Mesendoderm (in vitro differentiated cells): ENCODE results near the gene DNAJC1.

ENCODE experiments used
- DNase-seq: peaks from one replicate; pipeline ENCODE4 v3.0.0; 2013
- H2AK5ac ChIP-seq: 2 replicates; pipeline ENCODE4 v1.6.1; 2013; ENCODE audit warnings: low read length, inconsistent platforms
- H2BK120ac ChIP-seq: 2 replicates; pipeline ENCODE4 v1.6.1; 2013; ENCODE audit warnings: low read depth, mild to moderate bottlenecking, low read length, moderate library complexity, mixed read lengths
- H2BK15ac ChIP-seq: replicated peaks from 2 replicates; pipeline ENCODE4 v1.6.1; 2013; ENCODE audit warnings: low read depth, mild to moderate bottlenecking, moderate library complexity
- H2BK5ac ChIP-seq: 2 replicates; pipeline ENCODE4 v1.6.1; 2013; ENCODE audit warnings: low read length, inconsistent platforms
- H3K18ac ChIP-seq: 2 replicates; pipeline ENCODE4 v1.6.1; 2013; ENCODE audit warnings: mild to moderate bottlenecking, low read length, mixed read lengths
- H3K23ac ChIP-seq: one replicate; pipeline ENCODE4 v1.6.1; 2013; ENCODE audit warnings: low read length
- H3K27ac ChIP-seq: 2 replicates; pipeline ENCODE4 v1.5.1; 2013; ENCODE audit warnings: low read depth, mild to moderate bottlenecking, inconsistent platforms, low read length, moderate library complexity
- H3K27me3 ChIP-seq: 2 replicates; pipeline ENCODE4 v1.6.1; 2013; ENCODE audit warnings: low read length, control low read depth, mild to moderate bottlenecking, inconsistent platforms; ENCODE audit not compliant: insufficient read depth, poor library complexity
- H3K36me3 ChIP-seq: 2 replicates; pipeline ENCODE4 v1.6.1; 2013; ENCODE audit warnings: low read length, inconsistent platforms; ENCODE audit not compliant: control insufficient read depth, insufficient read depth
- H3K4ac ChIP-seq: one replicate; pipeline ENCODE4 v1.6.1; 2013; ENCODE audit warnings: low read depth, mild to moderate bottlenecking, low read length, moderate library complexity
- H3K4me1 ChIP-seq: 2 replicates; pipeline ENCODE4 v1.6.1; 2013; ENCODE audit warnings: low read depth, low read length, inconsistent platforms; ENCODE audit not compliant: control insufficient read depth
- H3K4me2 ChIP-seq: 2 replicates; pipeline ENCODE4 v1.6.1; 2013; ENCODE audit warnings: low read length
- H3K4me3 ChIP-seq: 2 replicates; pipeline ENCODE4 v1.5.1; 2013; ENCODE audit warnings: mild to moderate bottlenecking, low read length
- H3K56ac ChIP-seq: one replicate; pipeline ENCODE4 v1.6.1; 2013; ENCODE audit warnings: low read length
- H3K79me1 ChIP-seq: 2 replicates; pipeline ENCODE4 v1.6.1; 2013; ENCODE audit warnings: low read length, inconsistent platforms
- H3K79me2 ChIP-seq: 2 replicates; pipeline ENCODE4 v1.6.1; 2013; ENCODE audit warnings: mild to moderate bottlenecking, low read length; ENCODE audit not compliant: control insufficient read depth, insufficient read depth
- H3K9ac ChIP-seq: 2 replicates; pipeline ENCODE4 v1.6.1; 2013; ENCODE audit warnings: low read length, inconsistent platforms
- H4K5ac ChIP-seq: one replicate; pipeline ENCODE4 v1.6.1; 2013; ENCODE audit warnings: low read length
- H4K8ac ChIP-seq: one replicate; pipeline ENCODE4 v1.6.1; 2013; ENCODE audit warnings: low read depth, mild to moderate bottlenecking, control low read depth, low read length, moderate library complexity
- WGBS: extraction: QIAGEN DNeasy Blood & Tissue Kit; methylation state at CpG from one replicate; pipeline ENCODE4 v1.1.7; 2013; ENCODE audit warnings: low lambda C conversion rate, missing lambda C conversion rate; ENCODE audit not compliant: insufficient coverage; ENCODE audit errors: extremely low coverage; 5-methylcytosine and 5-hydroxymethylcytosine counted together

The DNAJC1 gene

DNA sequence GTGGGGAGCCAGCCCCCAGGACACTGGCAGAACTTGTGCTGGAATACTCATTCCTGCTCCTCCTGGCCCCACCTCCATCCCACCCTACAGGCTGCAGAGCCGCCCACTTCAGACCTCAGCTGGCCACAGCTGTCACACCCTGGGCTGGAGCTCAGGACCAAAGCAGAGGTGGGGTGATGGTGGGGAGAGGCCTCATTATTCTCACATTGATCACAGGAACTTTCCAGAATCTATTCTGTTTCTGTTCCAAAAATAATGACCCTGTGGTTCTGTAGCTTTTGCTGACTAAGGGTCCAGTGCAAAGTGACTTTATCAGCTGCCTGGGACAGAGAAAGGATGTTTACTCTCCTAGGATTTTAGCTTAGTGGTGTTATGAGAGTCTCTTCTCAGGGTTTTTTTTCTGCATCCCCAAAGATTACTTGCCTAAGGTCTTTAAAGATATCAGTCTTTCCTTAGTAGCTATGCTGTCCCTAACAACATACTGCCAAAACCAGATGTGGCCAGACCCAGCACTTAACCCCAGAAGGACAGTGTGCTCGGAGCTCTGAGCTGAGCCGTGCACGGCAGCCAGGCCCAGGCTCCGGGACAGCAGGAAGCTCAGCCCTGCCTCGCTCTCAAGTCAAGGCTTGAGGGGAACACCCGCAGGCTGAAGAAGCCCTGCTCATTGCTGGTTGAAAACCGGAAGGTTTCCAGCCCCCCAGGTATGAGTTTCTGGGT is 246.2 kb downstream of the DNAJC1 start:
- no peak overlapping the region for H3K23ac ChIP-seq
- no peak overlapping the region for H3K4me3 ChIP-seq
- no peaks in the 10 kb centered on the region for H3K79me1 ChIP-seq
- peaks cover 14% of the 10 kb centered on the region for H3K4me1 ChIP-seq
- no peak overlapping the region for H2AK5ac ChIP-seq
- no peak overlapping the region for H3K4ac ChIP-seq
- no peak overlapping the region for H4K5ac ChIP-seq
- no peak overlapping the region for H3K27ac ChIP-seq
- no peak overlapping the region for H4K8ac ChIP-seq
- no peak overlapping the region for H2BK5ac ChIP-seq
- H2BK120ac ChIP-seq = no peak overlapping the region
- H3K56ac ChIP-seq = peak overlapping the region; percentile 36
- H3K36me3 ChIP-seq = no peaks in the 10 kb centered on the region
- no peak overlapping the region for H3K4me2 ChIP-seq
- no peak overlapping the region for H3K18ac ChIP-seq
- H2BK15ac ChIP-seq = no peak overlapping the region
- H3K9ac ChIP-seq = peak overlapping the region; percentile 20
- H3K27me3 ChIP-seq = no peaks in the 10 kb centered on the region
- no peaks in the 10 kb centered on the region for H3K79me2 ChIP-seq
- WGBS = no CpG with 5 or more reads among the region's 8 CpGs
- DNase-seq = peak; percentile 38

DNA sequence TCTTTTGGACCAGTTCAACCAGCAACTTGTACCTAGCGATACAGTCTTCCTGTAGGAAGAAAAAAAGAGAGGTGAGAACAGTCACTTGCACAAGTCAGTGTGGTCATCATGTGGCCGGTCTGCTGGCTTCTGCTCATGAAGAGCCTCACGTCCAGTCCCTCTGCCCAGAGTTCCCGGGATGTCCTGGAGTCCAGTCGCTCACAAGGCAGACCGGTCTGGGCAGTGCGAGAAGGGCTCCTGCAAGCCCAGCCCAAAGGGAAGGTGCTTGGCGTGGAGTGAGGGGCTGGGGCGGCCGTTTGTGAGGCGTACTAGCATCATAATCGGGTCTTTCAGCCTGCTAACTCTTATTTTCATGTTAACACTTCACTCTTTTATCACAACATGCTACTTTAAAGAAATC is 246.8 kb downstream of the DNAJC1 start:
- H3K79me1 ChIP-seq = no peaks in the 10 kb centered on the region
- H3K27me3 ChIP-seq = no peaks in the 10 kb centered on the region
- H3K56ac ChIP-seq = peak overlapping the region; percentile 53
- no peaks in the 10 kb centered on the region for H3K36me3 ChIP-seq
- no peak overlapping the region for H2BK15ac ChIP-seq
- DNase-seq = no peak
- H2BK5ac ChIP-seq = no peak overlapping the region
- H3K18ac ChIP-seq = no peak overlapping the region
- H3K4me3 ChIP-seq = no peak overlapping the region
- H3K9ac ChIP-seq = peak overlapping the region; percentile 17
- no CpG with 5 or more reads among the region's 12 CpGs for WGBS
- H3K4ac ChIP-seq = no peak overlapping the region
- H2AK5ac ChIP-seq = no peak overlapping the region
- H3K27ac ChIP-seq = no peak overlapping the region
- peaks cover 19% of the 10 kb centered on the region for H3K4me1 ChIP-seq
- H3K79me2 ChIP-seq = no peaks in the 10 kb centered on the region
- H3K4me2 ChIP-seq = no peak overlapping the region
- H3K23ac ChIP-seq = peak overlapping the region; percentile 68
- H4K5ac ChIP-seq = no peak overlapping the region
- H4K8ac ChIP-seq = no peak overlapping the region
- peak overlapping the region; percentile 0 for H2BK120ac ChIP-seq

DNA sequence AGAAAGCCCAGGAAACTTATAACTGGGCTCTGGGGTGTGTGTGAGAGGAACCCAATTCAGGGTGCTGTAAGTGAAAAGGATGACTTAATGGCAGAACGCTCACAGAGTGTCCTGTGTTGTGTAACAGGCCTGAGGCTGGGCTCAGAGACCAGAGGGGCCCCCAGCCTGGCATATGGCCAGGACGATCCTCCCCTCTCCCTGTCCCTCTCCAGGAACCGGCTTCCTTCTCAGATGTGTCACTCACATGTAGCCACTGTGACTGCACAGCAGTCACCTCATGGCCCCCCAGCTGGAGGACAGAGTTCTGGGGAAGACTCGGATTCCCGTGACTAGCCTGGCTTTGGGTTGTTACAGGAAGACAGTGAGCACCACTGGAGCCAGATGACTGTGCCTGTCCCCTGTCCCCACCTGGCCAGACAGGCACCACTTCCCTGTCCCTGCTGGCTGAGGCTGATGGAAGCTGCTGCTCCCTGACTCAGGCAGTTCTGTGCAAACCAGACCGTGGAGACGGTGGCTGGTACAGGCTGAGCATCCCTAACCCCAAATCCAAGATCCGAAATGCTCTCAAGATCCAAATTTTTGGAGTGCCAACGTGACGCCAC is 249.0 kb downstream of the DNAJC1 start:
- Histone ChIP-seq H3K23ac (no peak overlapping the region), H3K36me3 (no peaks in the 10 kb centered on the region), H4K5ac (no peak overlapping the region), H3K4me3 (no peak overlapping the region), H4K8ac (no peak overlapping the region), H2BK120ac (no peak overlapping the region), H3K4ac (no peak overlapping the region), H3K9ac (no peak overlapping the region), H3K56ac (no peak overlapping the region), H3K27ac (no peak overlapping the region), H2BK5ac (no peak overlapping the region), H3K4me1 (peaks cover 27% of the 10 kb centered on the region), H3K27me3 (no peaks in the 10 kb centered on the region), H2BK15ac (no peak overlapping the region), H3K18ac (no peak overlapping the region), H3K79me1 (no peaks in the 10 kb centered on the region), H3K4me2 (no peak overlapping the region), H3K79me2 (no peaks in the 10 kb centered on the region), H2AK5ac (no peak overlapping the region)
- no CpG with 5 or more reads among the region's 10 CpGs for WGBS
- no peak for DNase-seq

DNA sequence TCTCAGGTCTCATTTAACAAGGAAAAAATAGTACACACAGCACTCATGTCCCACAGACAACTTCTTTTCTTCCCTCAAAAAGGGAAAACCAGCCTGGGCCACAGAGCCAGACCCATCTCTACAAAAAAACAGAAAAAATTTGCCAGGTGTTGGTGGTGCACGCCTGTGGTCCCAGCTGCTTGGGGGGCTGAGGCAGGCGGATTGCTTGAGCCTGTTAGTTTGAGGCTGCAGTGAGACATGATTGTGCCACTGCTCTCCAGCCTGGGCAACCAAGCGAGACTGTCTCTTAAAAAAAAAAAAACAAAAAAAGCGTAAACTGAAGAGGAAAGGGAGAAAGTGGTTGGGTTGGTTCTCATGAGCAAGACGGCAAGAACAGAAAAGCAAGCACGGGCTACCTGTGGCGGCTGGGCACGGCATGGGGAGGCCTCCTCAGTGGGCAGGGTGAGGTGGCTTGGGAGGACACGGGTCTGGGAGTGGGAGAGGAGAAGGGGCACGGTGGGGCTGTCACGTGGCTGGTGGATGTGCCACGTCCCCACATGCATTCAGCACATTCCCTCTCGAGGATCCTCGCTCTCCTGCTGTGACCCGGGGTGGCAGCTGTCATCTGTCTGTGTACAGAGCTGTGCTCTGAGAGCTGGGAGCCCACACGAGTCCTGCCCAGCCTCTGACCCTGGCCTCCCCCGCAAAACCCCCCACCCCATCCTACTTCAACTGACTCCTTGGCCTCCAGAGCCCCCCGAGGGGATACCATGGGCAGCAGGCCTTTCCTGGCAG is 249.8 kb downstream of the DNAJC1 start:
- peak overlapping the region; percentile 3 for H3K18ac ChIP-seq
- no peak overlapping the region for H3K56ac ChIP-seq
- H2BK120ac ChIP-seq = no peak overlapping the region
- no CpG with 5 or more reads among the region's 18 CpGs for WGBS
- no peak overlapping the region for H2AK5ac ChIP-seq
- no peak overlapping the region for H3K4ac ChIP-seq
- no peaks in the 10 kb centered on the region for H3K27me3 ChIP-seq
- H2BK5ac ChIP-seq = no peak overlapping the region
- no peak overlapping the region for H3K9ac ChIP-seq
- no peak overlapping the region for H2BK15ac ChIP-seq
- no peak overlapping the region for H3K27ac ChIP-seq
- H3K4me3 ChIP-seq = no peak overlapping the region
- no peaks in the 10 kb centered on the region for H3K36me3 ChIP-seq
- no peak overlapping the region for H3K23ac ChIP-seq
- no peak overlapping the region for H3K4me2 ChIP-seq
- H4K5ac ChIP-seq = no peak overlapping the region
- H3K79me2 ChIP-seq = no peaks in the 10 kb centered on the region
- no peaks in the 10 kb centered on the region for H3K79me1 ChIP-seq
- no peak overlapping the region for H4K8ac ChIP-seq
- DNase-seq = no peak
- H3K4me1 ChIP-seq = peaks cover 27% of the 10 kb centered on the region

DNA sequence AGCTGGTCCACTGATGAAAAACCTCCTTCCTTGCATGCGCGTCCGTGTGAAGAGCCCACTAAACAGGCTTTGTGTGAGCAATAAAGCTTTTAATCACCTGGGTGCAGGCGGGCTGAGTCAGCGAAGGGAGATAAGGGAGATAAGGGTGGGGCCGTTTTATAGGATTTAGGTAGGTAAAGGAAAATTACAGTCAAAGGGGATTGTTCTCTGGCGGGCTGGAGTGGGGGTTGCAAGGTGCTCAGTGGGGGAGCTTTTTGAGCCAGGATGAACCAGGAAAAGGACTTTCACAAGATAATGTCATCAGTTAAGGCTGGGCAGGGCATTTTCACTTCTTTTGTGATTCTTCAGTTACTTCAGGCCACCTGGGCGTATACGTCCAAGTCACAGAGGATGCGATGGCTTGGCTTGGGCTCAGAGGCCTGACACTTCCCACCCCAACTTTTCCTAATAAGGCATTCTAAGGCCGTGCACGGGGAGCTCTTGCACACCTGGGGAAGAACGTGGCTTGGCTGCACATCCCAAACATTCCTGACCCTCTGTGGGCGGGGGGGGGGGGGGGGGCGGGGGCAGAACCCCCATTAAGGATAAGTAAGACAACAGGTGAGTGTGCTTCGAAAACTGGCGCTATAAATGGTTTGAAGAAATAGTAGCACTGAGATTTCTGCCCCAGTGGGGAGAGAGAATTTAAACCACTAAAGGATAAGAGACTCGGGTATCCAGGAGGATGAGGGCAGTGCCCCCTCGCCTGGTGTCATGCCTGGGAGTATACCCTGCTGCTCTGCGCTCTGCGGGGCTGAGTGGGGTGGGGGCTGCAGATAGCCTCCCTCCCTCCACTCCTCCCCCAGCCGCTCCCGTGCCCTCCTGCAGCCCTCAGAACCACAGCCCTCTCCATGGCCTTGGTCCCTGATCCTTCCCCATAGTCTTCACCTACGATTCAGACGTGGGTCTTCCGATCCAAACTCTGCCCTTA is 251.9 kb downstream of the DNAJC1 start:
- Histone ChIP-seq H3K36me3 (no peaks in the 10 kb centered on the region), H3K27me3 (no peaks in the 10 kb centered on the region), H2BK120ac (no peak overlapping the region), H3K4me1 (peaks cover 18% of the 10 kb centered on the region), H3K4me3 (no peak overlapping the region), H3K4me2 (no peak overlapping the region), H3K79me2 (no peaks in the 10 kb centered on the region), H4K5ac (no peak overlapping the region), H2AK5ac (no peak overlapping the region), H3K27ac (peak overlapping the region; percentile 45), H3K4ac (peak overlapping the region; percentile 19), H2BK15ac (no peak overlapping the region), H3K9ac (peak overlapping the region; percentile 37), H2BK5ac (peak overlapping the region; percentile 51), H3K56ac (peak overlapping the region; percentile 77), H3K23ac (no peak overlapping the region), H4K8ac (no peak overlapping the region), H3K79me1 (no peaks in the 10 kb centered on the region), H3K18ac (peak overlapping the region; percentile 71)
- peak; percentile 81 for DNase-seq
- no CpG with 5 or more reads among the region's 26 CpGs for WGBS
